Osteoblast (primary cell): ENCODE data around the gene TSSK6. TPM values are rescaled to one million over a fixed set of nuclear protein-coding genes. Genes with fewer than 3 reads are reported as not detected.
"Not testable (repeated sequence)": the region's sequence is repeated elsewhere in the genome, so short reads cannot be mapped to it uniquely, and the experiment has no call there.

Experiments
- DNase-seq: peaks from one replicate; pipeline ENCODE4 v3.0.0; 2011; ENCODE audit warnings: low spot score, mixed read lengths; ENCODE audit not compliant: insufficient read length; ENCODE audit errors: missing footprints
- H2AFZ ChIP-seq: 2 replicates; pipeline ENCODE4 v1.6.0; 2011; ENCODE audit warnings: mild to moderate bottlenecking, low read length
- H3K27ac ChIP-seq: 2 replicates; pipeline ENCODE4 v1.5.1; 2011; ENCODE audit warnings: mild to moderate bottlenecking, low read depth, low read length, moderate library complexity
- H3K27me3 ChIP-seq: 2 replicates; pipeline ENCODE4 v1.6.0; 2012; ENCODE audit warnings: mild to moderate bottlenecking, control low read depth, inconsistent platforms, low read length, moderate library complexity; ENCODE audit not compliant: insufficient read depth
- H3K36me3 ChIP-seq: 2 replicates; pipeline ENCODE4 v1.5.1; 2011; ENCODE audit warnings: mild to moderate bottlenecking, low read length, control low read depth, moderate library complexity; ENCODE audit not compliant: insufficient read depth
- H3K4me1 ChIP-seq: 2 replicates; pipeline ENCODE4 v1.5.1; 2011; ENCODE audit warnings: mild to moderate bottlenecking, low read length, control low read depth, moderate library complexity; ENCODE audit not compliant: insufficient read depth
- H3K4me2 ChIP-seq: 2 replicates; pipeline ENCODE4 v1.6.0; 2011; ENCODE audit warnings: mild to moderate bottlenecking, low read length; ENCODE audit not compliant: insufficient read depth
- H3K4me3 ChIP-seq: fragments of 200-600 bp; sonication (generic); 3 replicates; pipeline ENCODE4 v1.5.1; 2012; ENCODE audit warnings: mild to moderate bottlenecking, low read length, inconsistent platforms; ENCODE audit not compliant: insufficient read depth
- H3K79me2 ChIP-seq: 2 replicates; pipeline ENCODE4 v1.6.0; 2012; ENCODE audit warnings: mild to moderate bottlenecking, low read length, control low read depth, inconsistent platforms; ENCODE audit not compliant: insufficient read depth
- H3K9me3 ChIP-seq: 2 replicates; pipeline ENCODE4 v1.5.1; 2011; ENCODE audit warnings: low read depth, low read length, control low read depth
- H4K20me1 ChIP-seq: 2 replicates; pipeline ENCODE4 v1.6.0; 2012; ENCODE audit warnings: mild to moderate bottlenecking, low read length, control low read depth; ENCODE audit not compliant: insufficient read depth
- total RNA-seq: library from RNA; depleted of rRNA; stranded (reverse); fragments of >200 nt; gene quantifications from 2 replicates; pipeline ENCODE4 v1.2.3, GENCODE V29; 2012
- TF ChIP-seq, protein P1 (sequence below): IDR thresholded peaks from 2 replicates; pipeline ENCODE4 v1.5.1; 2011; ENCODE audit warnings: mild to moderate bottlenecking, low read depth, low read length, moderate library complexity; ENCODE audit errors: extremely low read depth

TSSK6 gene
- total RNA-seq, 1 donor: 4.3 TPM

- H3K36me3 ChIP-seq: peaks cover 6% of the 10 kb centered on the region
- peaks cover 23% of the 10 kb centered on the region for H4K20me1 ChIP-seq
Observed at GRCh38 chr19:19477705-19478383, 37.5 kb downstream of the TSSK6 start.

DNA sequence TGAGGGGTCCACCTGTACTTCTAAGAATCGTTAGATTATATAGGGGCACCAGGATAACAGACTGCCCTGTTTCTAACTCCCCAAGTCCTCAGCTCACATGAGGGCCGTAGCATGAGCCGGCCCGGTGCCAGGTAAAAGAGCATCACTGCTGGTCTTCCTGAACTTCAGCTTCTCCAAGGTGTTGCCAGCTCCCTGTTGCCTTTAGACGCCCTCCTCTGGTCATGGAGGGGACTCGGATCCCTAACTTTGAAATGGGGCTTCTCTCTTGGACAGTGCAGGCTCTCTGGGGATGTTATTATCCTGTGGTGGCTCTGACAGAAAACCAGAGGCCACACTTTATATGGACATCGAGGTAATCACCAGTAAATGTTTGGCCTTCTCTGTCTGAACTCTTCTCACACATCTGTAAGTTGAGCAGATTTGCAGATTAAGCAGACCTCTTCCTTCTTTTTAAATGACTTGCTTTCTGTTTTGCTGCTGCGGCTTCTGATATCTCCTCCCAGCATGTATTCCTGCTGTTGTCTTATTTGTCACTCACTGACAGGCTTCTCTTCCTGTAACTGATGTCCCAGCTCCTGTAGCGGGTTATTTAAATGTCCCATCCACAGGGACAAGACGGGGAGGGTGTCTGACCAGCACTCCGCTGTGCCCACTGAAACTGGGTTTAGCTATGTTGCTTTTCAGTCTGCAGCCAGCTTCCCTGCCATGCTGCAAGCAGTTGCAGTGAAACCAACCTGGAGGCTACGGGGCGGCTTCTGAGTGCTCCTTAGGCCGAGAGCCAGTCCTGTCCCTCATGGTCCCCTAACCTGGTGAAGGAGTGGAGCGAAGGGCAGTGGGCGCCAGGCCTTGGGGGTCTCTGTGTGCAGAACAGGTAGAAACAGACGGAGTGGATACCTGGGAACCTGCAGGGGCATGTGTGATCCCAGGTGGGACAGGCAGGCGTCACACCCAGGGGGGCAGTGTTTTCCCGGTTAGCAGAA, 39.2 kb downstream of the TSSK6 start:
- H4K20me1 ChIP-seq: peaks cover 23% of the 10 kb centered on the region
- H3K27ac ChIP-seq: no peak overlapping the region
- no peak overlapping the region for H3K4me3 ChIP-seq
- no peak overlapping the region for H3K4me2 ChIP-seq
- H3K4me1 ChIP-seq: no peaks in the 10 kb centered on the region
- H2AFZ ChIP-seq: no peak overlapping the region
- H3K36me3 ChIP-seq: peaks cover 7% of the 10 kb centered on the region
- no peaks in the 10 kb centered on the region for H3K27me3 ChIP-seq
- TF ChIP-seq, protein P1, sequence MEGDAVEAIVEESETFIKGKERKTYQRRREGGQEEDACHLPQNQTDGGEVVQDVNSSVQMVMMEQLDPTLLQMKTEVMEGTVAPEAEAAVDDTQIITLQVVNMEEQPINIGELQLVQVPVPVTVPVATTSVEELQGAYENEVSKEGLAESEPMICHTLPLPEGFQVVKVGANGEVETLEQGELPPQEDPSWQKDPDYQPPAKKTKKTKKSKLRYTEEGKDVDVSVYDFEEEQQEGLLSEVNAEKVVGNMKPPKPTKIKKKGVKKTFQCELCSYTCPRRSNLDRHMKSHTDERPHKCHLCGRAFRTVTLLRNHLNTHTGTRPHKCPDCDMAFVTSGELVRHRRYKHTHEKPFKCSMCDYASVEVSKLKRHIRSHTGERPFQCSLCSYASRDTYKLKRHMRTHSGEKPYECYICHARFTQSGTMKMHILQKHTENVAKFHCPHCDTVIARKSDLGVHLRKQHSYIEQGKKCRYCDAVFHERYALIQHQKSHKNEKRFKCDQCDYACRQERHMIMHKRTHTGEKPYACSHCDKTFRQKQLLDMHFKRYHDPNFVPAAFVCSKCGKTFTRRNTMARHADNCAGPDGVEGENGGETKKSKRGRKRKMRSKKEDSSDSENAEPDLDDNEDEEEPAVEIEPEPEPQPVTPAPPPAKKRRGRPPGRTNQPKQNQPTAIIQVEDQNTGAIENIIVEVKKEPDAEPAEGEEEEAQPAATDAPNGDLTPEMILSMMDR: peak; percentile 54
- DNase-seq: peak; percentile 83
- no peaks in the 10 kb centered on the region for H3K9me3 ChIP-seq
- peaks cover 97% of the 10 kb centered on the region for H3K79me2 ChIP-seq

More at GRCh38 chr19:19477705-19478383, 37.5 kb downstream of the TSSK6 start:
- no peaks in the 10 kb centered on the region for H3K4me1 ChIP-seq
- TF ChIP-seq, protein P1: no peak
- H3K4me3 ChIP-seq: no peak overlapping the region
- H3K27ac ChIP-seq: no peak overlapping the region
- H2AFZ ChIP-seq: no peak overlapping the region
- no peak overlapping the region for H3K4me2 ChIP-seq
- DNase-seq: peak; percentile 50
- no peaks in the 10 kb centered on the region for H3K9me3 ChIP-seq
- H3K79me2 ChIP-seq: peaks cover 96% of the 10 kb centered on the region
- H3K27me3 ChIP-seq: no peaks in the 10 kb centered on the region

GRCh38 chr19:19475015-19475765, 40.2 kb downstream of the TSSK6 start:
- TF ChIP-seq, protein P1: no peak
- H4K20me1 ChIP-seq: peaks cover 18% of the 10 kb centered on the region
- H3K4me3 ChIP-seq: no peak overlapping the region
- H3K27ac ChIP-seq: no peak overlapping the region
- peaks cover 7% of the 10 kb centered on the region for H3K36me3 ChIP-seq
- H3K9me3 ChIP-seq: no peaks in the 10 kb centered on the region
- H3K4me2 ChIP-seq: no peak overlapping the region
- no peak for DNase-seq
- H3K4me1 ChIP-seq: no peaks in the 10 kb centered on the region
- H3K27me3 ChIP-seq: no peaks in the 10 kb centered on the region
- no peak overlapping the region for H2AFZ ChIP-seq
- peaks cover 97% of the 10 kb centered on the region for H3K79me2 ChIP-seq

DNA sequence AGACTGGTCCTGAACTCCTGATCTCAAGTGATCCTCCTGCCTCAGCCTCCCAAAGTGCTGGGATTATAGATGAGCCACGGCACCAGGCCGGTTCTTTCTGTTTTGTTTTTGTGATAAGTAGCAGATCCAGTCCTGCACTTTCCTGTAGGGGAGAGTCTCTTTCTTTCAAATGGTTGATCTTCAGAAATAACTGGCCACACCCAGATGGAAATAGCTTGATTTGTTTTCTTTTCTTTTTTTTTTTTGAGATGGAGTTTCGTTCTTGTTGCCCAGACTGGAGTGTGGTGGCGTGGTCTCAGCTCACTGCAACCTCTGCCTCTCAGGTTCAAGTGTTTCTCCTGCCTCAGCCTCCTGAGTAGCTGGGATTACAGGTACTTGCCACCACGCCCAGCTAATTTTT, 43.2 kb downstream of the TSSK6 start:
- H2AFZ ChIP-seq, H3K4me1 ChIP-seq, H3K9me3 ChIP-seq, H3K27me3 ChIP-seq, DNase-seq, H3K27ac ChIP-seq, H3K4me2 ChIP-seq, H3K4me3 ChIP-seq: not testable (repeated sequence)
- Histone ChIP-seq H4K20me1 (peaks cover 14% of the 10 kb centered on the region), H3K79me2 (peaks cover 94% of the 10 kb centered on the region), H3K36me3 (peaks cover 19% of the 10 kb centered on the region)
